ENCODE data around the gene EVA1C. TPM values are rescaled to one million over a fixed set of nuclear protein-coding genes. Genes with fewer than 3 reads are reported as not detected.

EVA1C gene
- total and polyA plus RNA-seq, 2 experiments from 2014 or later = 4.6 to 6.9 TPM

- Mint-ChIP-seq H3K4me3 (no peak overlapping the region), H3K4me1 (peaks cover 37% of the 10 kb centered on the region), H3K27me3 (ENCODE audit: insufficient read depth, low read depth, poor library complexity) (peaks cover 2% of the 10 kb centered on the region), H3K27ac (peak overlapping the region; percentile 81; the same call in 1 of the 2 replicates), H3K36me3 (ENCODE audit: low read depth) (no peaks in the 10 kb centered on the region; the same call in 2 of the 3 replicates), H3K9me3 (peaks cover 7% of the 10 kb centered on the region)
- no peak overlapping the region; the same call in 1 of the 2 replicates for H3K27ac ChIP-seq (ENCODE audit: low read depth)
- no peaks in the 10 kb centered on the region for H3K36me3 ChIP-seq (ENCODE audit: insufficient read depth)
- H2AFZ ChIP-seq = 0 out of 2 replicates have a peak overlapping the region, but pooled peaks have one; percentile 7
- H3F3A ChIP-seq (replicated peaks; ENCODE audit: low read depth) = peaks cover 11% of the 10 kb centered on the region
- H3K4me3 ChIP-seq = no peak overlapping the region
- H3K4me2 ChIP-seq = no peak overlapping the region
- TF ChIP-seq STAT1 (IDR thresholded peaks at IDR 0.05; ENCODE audit: unreplicated experiment) = no peak
- no peak for TF ChIP-seq JUNB (IDR thresholded peaks at IDR 0.05; ENCODE audit: unreplicated experiment)
- TF ChIP-seq NANOG (IDR thresholded peaks at IDR 0.05; ENCODE audit: borderline replicate concordance) = no peak
- no peak for TF ChIP-seq CREB1 (CRISPR knock-in tag; IDR thresholded peaks at IDR 0.05; ENCODE audit: low read depth)
- no peak for TF ChIP-seq ZNF114 (CRISPR knock-in tag; IDR thresholded peaks at IDR 0.05)
- no peak for TF ChIP-seq REST (IDR thresholded peaks at IDR 0.05; ENCODE audit: unreplicated experiment)
- TF ChIP-seq EZH2phosphoT487 (IDR thresholded peaks at IDR 0.05; ENCODE audit: unreplicated experiment) = no peak
- TF ChIP-seq, protein P1, sequence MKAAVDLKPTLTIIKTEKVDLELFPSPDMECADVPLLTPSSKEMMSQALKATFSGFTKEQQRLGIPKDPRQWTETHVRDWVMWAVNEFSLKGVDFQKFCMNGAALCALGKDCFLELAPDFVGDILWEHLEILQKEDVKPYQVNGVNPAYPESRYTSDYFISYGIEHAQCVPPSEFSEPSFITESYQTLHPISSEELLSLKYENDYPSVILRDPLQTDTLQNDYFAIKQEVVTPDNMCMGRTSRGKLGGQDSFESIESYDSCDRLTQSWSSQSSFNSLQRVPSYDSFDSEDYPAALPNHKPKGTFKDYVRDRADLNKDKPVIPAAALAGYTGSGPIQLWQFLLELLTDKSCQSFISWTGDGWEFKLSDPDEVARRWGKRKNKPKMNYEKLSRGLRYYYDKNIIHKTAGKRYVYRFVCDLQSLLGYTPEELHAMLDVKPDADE (IDR thresholded peaks at IDR 0.05) = no peak
- TF ChIP-seq, protein P2, sequence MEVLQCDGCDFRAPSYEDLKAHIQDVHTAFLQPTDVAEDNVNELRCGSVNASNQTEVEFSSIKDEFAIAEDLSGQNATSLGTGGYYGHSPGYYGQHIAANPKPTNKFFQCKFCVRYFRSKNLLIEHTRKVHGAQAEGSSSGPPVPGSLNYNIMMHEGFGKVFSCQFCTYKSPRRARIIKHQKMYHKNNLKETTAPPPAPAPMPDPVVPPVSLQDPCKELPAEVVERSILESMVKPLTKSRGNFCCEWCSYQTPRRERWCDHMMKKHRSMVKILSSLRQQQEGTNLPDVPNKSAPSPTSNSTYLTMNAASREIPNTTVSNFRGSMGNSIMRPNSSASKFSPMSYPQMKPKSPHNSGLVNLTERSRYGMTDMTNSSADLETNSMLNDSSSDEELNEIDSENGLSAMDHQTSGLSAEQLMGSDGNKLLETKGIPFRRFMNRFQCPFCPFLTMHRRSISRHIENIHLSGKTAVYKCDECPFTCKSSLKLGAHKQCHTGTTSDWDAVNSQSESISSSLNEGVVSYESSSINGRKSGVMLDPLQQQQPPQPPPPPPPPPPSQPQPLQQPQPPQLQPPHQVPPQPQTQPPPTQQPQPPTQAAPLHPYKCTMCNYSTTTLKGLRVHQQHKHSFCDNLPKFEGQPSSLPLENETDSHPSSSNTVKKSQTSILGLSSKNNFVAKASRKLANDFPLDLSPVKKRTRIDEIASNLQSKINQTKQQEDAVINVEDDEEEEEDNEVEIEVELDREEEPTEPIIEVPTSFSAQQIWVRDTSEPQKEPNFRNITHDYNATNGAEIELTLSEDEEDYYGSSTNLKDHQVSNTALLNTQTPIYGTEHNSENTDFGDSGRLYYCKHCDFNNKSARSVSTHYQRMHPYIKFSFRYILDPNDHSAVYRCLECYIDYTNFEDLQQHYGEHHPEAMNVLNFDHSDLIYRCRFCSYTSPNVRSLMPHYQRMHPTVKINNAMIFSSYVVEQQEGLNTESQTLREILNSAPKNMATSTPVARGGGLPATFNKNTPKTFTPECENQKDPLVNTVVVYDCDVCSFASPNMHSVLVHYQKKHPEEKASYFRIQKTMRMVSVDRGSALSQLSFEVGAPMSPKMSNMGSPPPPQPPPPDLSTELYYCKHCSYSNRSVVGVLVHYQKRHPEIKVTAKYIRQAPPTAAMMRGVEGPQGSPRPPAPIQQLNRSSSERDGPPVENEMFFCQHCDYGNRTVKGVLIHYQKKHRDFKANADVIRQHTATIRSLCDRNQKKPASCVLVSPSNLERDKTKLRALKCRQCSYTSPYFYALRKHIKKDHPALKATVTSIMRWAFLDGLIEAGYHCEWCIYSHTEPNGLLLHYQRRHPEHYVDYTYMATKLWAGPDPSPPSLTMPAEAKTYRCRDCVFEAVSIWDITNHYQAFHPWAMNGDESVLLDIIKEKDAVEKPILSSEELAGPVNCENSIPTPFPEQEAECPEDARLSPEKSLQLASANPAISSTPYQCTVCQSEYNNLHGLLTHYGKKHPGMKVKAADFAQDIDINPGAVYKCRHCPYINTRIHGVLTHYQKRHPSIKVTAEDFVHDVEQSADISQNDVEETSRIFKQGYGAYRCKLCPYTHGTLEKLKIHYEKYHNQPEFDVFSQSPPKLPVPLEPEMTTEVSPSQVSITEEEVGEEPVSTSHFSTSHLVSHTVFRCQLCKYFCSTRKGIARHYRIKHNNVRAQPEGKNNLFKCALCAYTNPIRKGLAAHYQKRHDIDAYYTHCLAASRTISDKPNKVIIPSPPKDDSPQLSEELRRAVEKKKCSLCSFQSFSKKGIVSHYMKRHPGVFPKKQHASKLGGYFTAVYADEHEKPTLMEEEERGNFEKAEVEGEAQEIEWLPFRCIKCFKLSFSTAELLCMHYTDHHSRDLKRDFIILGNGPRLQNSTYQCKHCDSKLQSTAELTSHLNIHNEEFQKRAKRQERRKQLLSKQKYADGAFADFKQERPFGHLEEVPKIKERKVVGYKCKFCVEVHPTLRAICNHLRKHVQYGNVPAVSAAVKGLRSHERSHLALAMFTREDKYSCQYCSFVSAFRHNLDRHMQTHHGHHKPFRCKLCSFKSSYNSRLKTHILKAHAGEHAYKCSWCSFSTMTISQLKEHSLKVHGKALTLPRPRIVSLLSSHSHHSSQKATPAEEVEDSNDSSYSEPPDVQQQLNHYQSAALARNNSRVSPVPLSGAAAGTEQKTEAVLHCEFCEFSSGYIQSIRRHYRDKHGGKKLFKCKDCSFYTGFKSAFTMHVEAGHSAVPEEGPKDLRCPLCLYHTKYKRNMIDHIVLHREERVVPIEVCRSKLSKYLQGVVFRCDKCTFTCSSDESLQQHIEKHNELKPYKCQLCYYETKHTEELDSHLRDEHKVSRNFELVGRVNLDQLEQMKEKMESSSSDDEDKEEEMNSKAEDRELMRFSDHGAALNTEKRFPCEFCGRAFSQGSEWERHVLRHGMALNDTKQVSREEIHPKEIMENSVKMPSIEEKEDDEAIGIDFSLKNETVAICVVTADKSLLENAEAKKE (CRISPR knock-in tag; IDR thresholded peaks at IDR 0.05) = no peak
- no peak for TF ChIP-seq POLR2AphosphoS5 (IDR thresholded peaks at IDR 0.05; ENCODE audit: low read depth)
- no peak for TF ChIP-seq ZNF331 (CRISPR knock-in tag; IDR thresholded peaks at IDR 0.05; ENCODE audit: low read depth)
- TF ChIP-seq, protein P3, sequence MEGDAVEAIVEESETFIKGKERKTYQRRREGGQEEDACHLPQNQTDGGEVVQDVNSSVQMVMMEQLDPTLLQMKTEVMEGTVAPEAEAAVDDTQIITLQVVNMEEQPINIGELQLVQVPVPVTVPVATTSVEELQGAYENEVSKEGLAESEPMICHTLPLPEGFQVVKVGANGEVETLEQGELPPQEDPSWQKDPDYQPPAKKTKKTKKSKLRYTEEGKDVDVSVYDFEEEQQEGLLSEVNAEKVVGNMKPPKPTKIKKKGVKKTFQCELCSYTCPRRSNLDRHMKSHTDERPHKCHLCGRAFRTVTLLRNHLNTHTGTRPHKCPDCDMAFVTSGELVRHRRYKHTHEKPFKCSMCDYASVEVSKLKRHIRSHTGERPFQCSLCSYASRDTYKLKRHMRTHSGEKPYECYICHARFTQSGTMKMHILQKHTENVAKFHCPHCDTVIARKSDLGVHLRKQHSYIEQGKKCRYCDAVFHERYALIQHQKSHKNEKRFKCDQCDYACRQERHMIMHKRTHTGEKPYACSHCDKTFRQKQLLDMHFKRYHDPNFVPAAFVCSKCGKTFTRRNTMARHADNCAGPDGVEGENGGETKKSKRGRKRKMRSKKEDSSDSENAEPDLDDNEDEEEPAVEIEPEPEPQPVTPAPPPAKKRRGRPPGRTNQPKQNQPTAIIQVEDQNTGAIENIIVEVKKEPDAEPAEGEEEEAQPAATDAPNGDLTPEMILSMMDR (conservative IDR thresholded peaks at IDR 0.05; ENCODE audit: low read depth in 2 of 2) = no peak
- no peak for TF ChIP-seq EZH2 (IDR thresholded peaks at IDR 0.05; ENCODE audit: low read depth, unreplicated experiment)
- ATAC-seq = no peak
- H4K20me1 ChIP-seq (replicated peaks; ENCODE audit: insufficient read depth) = no peaks in the 10 kb centered on the region
- H3K79me2 ChIP-seq (replicated peaks; ENCODE audit: insufficient read depth) = no peaks in the 10 kb centered on the region
- no peaks in the 10 kb centered on the region for H3K27me3 ChIP-seq (ENCODE audit: insufficient read depth)
- peaks cover 24% of the 10 kb centered on the region for H3K4me1 ChIP-seq (ENCODE audit: insufficient read depth)
- no peak for DNase-seq (ENCODE audit: low spot score)
- H3K9me2 ChIP-seq (ENCODE audit: insufficient read depth) = 0 out of 2 replicates have a peak, but pooled peaks cover 5% of the 10 kb centered on the region
Measured at GRCh38 chr21:32521736-32522355, 109.3 kb downstream of the EVA1C start.
